ENCODE results near the gene STING1.
A peak's percentile ranks its signal among the peaks of the same experiment; 100 is the strongest.
"Not testable (repeated sequence)": the region's sequence is repeated elsewhere in the genome, so short reads cannot be mapped to it uniquely, and the experiment has no call there.

STING1 gene

DNA sequence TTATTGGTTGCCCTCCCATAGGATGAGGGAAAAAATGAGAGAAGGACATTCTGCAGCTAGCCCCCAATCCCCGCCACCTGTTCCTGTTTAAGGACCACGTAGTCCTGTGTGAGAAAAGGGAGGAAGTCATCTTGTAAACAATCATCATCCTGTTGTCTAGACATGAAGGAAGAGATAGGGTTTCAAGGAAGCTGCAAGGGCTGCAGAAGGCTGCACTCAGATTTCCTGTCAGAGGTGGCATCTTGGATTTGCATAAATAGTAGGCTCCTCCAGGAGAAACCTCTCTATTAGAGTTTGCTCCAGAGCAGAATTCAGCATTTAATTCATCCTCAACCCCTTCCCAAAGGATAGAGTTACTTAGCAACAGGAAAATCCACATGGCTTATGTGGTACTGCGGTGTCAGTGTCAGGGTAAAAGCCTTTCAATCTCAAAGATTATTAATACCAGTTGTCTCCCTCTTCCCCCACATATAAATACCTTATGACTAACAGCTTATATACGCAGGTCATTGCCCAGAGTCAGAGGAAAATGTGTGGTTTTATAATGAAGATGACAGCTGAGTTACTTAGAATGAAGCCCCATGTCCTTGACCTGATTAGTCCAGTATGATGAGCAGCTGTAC, 38.6 kb downstream of the STING1 start:
- no peak for FAIRE-seq
- TF ChIP-seq TAF1 (IDR thresholded peaks at IDR 0.05; ENCODE audit: borderline replicate concordance, low read depth, low read length) (no peak), POLR2AphosphoS5 (IDR thresholded peaks at IDR 0.05; ENCODE audit: low read depth, low read length) (no peak), POLR2A (IDR thresholded peaks at IDR 0.05; ENCODE audit: low read depth, low read length) (no peak)

DNA sequence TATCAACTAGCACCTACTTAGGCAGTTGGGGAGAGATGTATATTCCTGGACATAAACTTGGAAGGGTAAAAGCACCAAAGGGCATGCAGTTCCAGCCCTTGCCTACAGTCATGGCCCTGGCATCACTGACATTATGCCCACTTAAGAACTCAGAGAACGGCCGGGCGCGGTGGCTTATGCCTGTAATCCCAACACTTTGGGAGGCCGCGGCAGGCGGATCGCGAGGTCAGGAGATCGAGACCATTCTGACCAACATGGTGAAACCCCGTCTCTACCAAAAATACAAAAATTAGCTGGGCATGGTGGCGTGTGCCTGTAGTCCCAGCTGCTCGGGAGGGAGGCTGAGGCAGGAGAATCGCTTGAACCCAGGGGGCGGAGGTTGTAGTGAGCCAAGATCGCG, 42.1 kb downstream of the STING1 start:
- FAIRE-seq; DNase-seq (ENCODE audit: insufficient read length): not testable (repeated sequence)

More for the DNA sequence above, 38.6 kb downstream of the STING1 start:
- no peak for DNase-seq (ENCODE audit: insufficient read length)

DNA sequence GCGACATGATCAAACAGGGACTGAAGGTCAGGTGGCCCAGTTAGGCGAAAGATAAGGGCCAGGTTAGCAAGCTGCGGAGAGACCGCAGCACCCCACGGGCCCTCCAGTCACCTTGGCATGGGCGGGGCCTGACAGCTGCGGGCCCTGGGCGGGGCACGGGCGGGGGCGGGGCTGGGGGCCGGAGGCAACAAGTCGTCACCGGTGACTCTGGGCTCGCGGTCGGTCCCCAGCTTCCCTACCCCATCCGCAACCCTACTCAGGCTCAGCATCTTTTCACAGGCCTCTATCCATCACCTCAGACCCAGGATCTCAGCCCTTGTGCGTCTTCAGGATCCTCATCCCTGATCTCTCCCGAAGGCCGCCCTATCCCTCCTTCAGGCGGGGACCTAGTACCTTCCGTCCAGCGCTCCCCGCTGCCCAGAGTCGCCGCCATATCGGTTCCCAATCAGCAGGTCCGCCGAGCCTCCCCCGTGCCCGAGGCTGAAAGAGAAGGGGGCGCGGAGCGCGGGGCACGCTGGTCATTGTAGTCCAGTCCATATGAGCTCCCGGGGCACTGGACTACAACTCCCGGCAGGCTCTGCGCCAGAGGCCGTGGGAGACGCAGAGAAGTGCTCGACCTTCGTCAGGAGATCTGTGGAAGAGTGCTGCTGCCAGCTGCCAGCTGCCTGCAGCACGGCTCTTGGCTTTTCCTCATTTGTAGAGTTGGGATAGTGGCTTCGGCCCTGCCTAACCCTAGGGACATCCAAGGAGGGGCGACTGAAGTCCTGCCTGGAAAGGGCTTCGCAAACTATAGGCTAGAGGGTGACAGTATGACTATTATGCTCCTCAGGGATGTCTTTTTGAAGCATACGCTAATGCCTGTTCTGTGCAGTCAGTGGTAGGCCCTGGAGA, 43.3 kb downstream of the STING1 start, which contains the start of gene DNAJC18:
DNAJC18 (minus strand) TSS at position 513 of the 891 bp plus-strand sequence; CDS start at position 433, 80 bp downstream.
- FAIRE-seq = peak; percentile 87
- TF ChIP-seq TAF1 (IDR thresholded peaks at IDR 0.05; ENCODE audit: borderline replicate concordance, low read depth, low read length) (0 out of 2 replicates have a peak, but pooled peaks have one; percentile 35), POLR2A (IDR thresholded peaks at IDR 0.05; ENCODE audit: low read depth, low read length) (peak; percentile 57; the same call in 1 of the 2 replicates), POLR2AphosphoS5 (IDR thresholded peaks at IDR 0.05; ENCODE audit: low read depth, low read length) (peak; percentile 66; the same call in 1 of the 2 replicates)
- DNase-seq (ENCODE audit: insufficient read length) = peak; percentile 88

DNA sequence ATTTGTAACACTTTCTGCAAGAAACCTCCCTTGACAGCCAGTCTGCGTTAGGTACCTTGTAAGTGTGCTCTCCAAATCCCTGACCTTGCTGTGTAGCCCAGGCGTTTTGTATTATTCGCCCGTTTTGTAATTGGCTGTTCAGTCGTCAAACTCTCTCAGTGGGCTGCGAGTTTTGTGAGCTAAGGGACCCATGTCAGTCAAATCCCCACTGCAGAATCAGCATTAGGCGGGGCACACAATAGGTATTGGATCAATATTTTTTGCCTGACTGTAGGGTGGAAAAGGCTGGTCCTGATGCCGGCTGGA, 43.9 kb downstream of the STING1 start:
- TF ChIP-seq POLR2AphosphoS5 (IDR thresholded peaks at IDR 0.05; ENCODE audit: low read depth, low read length) = no peak
- DNase-seq (ENCODE audit: insufficient read length) (no peak), FAIRE-seq (no peak)

DNA sequence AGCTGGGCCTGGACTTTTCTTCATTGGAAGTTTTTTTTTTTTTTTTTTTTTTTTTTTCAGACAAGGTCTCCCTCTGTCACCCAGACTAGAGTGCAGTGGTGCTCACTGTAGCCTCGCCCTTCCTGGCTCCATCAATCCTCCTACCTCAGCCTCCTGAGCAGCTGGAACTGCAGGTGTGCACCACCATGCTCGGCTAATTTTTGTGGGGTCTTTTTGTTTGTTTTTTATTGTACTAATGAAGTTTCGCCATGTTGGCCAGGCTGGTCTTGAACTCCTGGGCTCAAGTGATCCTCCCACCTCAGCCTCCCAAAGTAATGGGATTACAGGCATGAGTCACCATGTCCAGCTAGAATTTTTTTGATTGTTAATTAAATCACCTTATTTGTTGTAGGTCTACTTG, 46.9 kb downstream of the STING1 start:
- no peak for TF ChIP-seq TAF1 (IDR thresholded peaks at IDR 0.05; ENCODE audit: borderline replicate concordance, low read depth, low read length)
- no peak for TF ChIP-seq POLR2A (IDR thresholded peaks at IDR 0.05; ENCODE audit: low read depth, low read length)
- TF ChIP-seq POLR2AphosphoS5 (IDR thresholded peaks at IDR 0.05; ENCODE audit: low read depth, low read length) = no peak
- no peak for FAIRE-seq
- DNase-seq (ENCODE audit: insufficient read length) = no peak

DNA sequence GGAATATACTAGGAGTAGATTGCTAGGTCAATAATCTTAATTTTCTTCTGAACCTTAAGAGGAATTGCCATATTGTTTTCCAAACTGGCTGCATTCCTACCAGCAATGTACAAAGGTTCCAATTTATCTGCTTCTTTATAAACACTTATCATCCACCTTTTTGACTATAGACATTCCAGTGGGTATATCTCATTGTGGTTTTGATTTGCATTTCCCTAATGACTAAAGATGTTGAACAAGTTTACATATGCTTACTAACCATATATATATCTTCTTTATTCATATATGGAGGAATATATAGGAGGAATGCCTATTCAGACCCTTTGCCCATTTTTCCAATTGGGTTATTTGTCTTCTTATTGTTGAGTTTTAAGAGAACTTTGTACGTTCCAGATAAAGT, 50.9 kb downstream of the STING1 start:
- DNase-seq (ENCODE audit: insufficient read length) (no peak), FAIRE-seq (no peak)
- TF ChIP-seq POLR2A (IDR thresholded peaks at IDR 0.05; ENCODE audit: low read depth, low read length) (no peak), POLR2AphosphoS5 (IDR thresholded peaks at IDR 0.05; ENCODE audit: low read depth, low read length) (no peak), TAF1 (IDR thresholded peaks at IDR 0.05; ENCODE audit: borderline replicate concordance, low read depth, low read length) (no peak)

DNA sequence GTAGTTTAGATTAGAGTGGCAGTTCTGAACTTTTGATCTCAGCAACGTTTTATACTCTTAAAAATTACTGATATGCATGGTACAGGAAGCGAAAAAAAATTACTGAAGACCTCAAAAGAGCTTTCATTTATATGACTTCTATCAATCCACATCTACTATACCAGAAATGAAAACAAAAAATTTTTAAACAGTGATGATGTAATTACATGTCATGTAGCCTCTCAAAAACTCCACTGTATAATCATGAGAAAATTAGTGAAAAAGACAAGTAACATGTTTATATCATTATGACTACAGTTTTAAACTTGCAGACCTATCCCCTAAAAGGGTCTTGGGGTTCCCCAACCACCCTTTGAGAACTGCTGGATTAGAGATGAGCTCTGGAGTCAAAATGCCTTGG, 52.5 kb downstream of the STING1 start:
- FAIRE-seq = no peak

DNA sequence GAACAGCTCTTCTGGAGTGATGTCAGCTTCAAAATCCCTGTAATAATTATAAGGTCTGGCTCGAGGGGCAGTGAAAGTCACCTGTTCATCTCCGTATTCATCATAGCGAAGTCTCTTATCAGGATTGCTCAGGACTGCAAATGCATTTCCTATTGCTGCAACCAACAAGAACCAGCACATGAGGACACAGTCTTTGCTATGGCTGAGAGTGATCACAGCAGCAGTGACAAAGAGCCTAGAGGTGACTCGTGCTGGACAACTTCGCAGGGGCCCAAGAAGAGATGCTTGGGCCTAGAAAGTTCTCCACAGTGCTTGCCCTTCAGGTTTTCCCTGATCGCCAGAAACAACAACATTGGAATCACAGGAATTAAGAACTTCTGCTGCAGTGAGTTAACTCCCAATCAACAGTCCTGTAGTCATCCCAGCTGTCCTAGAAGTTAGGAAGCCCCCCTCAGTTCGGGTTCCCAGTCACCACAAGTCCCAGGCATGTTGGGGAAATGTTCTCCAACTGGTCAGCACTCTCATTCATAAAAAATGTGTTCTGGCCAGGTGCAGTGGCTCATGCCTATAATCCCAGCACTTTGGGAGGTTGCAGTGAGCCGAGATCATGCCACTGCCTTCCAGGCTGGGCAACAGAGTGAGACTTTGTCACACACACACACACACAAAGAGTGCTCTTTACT, 56.2 kb downstream of the STING1 start:
- no peak for FAIRE-seq
- no peak for DNase-seq (ENCODE audit: insufficient read length)
- TF ChIP-seq POLR2A (IDR thresholded peaks at IDR 0.05; ENCODE audit: low read depth, low read length) (no peak), TAF1 (IDR thresholded peaks at IDR 0.05; ENCODE audit: borderline replicate concordance, low read depth, low read length) (no peak), POLR2AphosphoS5 (IDR thresholded peaks at IDR 0.05; ENCODE audit: low read depth, low read length) (no peak)

More for the DNA sequence above, 52.5 kb downstream of the STING1 start:
- no peak for DNase-seq (ENCODE audit: insufficient read length)
- TF ChIP-seq TAF1 (IDR thresholded peaks at IDR 0.05; ENCODE audit: borderline replicate concordance, low read depth, low read length) (no peak), POLR2A (IDR thresholded peaks at IDR 0.05; ENCODE audit: low read depth, low read length) (no peak), POLR2AphosphoS5 (IDR thresholded peaks at IDR 0.05; ENCODE audit: low read depth, low read length) (no peak)

Data from GM12892 (cell line).